Activated CD8-positive, alpha-beta T cell treated with anti-CD3 and anti-CD28 coated beads for 36 hours (primary cell): ENCODE measurements around the gene LIMS1. TPM values are rescaled to one million over a fixed set of nuclear protein-coding genes. Genes with fewer than 3 reads are reported as not detected.

Experiments
- ATAC-seq: fragments of 200-7000 bp; cut with Tn5 transposase; one replicate; pipeline ENCODE4 v1.10.0; 2021; ENCODE audit warnings: mild to moderate bottlenecking, moderate library complexity
- CTCF ChIA-PET: fragments of 350-600 bp; sonication (Branson Sonifier 250); formaldehyde crosslinking; loops from one replicate; lab custom pipeline; 2021; ENCODE audit warnings: antibody characterized with exemption; lab: Charles Lee
- POLR2A ChIA-PET: fragments of 350-600 bp; sonication (Branson Sonifier 250); formaldehyde crosslinking; loops from one replicate; lab custom pipeline; 2021; ENCODE audit warnings: antibody characterized with exemption; lab: Charles Lee
- DNase-seq: peaks from one replicate; pipeline ENCODE4 v3.0.0-alpha.2; 2020
- H3K27ac Mint-ChIP-seq: one replicate; pipeline ENCODE4 v1.8.0; 2021; ENCODE audit warnings: mild to moderate bottlenecking, mixed read lengths
- H3K27me3 Mint-ChIP-seq: one replicate; pipeline ENCODE4 v1.8.0; 2021; ENCODE audit warnings: mixed read lengths
- H3K36me3 Mint-ChIP-seq: one replicate; pipeline ENCODE4 v1.8.0; 2021; ENCODE audit warnings: low read depth, mixed read lengths
- H3K4me1 Mint-ChIP-seq: one replicate; pipeline ENCODE4 v1.8.0; 2021; ENCODE audit warnings: low read depth, mixed read lengths
- H3K4me3 Mint-ChIP-seq: one replicate; pipeline ENCODE4 v1.8.0; 2021; ENCODE audit warnings: mild to moderate bottlenecking, moderate library complexity, mixed read lengths
- H3K9me3 Mint-ChIP-seq: one replicate; pipeline ENCODE4 v1.8.0; 2021; ENCODE audit warnings: mixed read lengths
- intact Hi-C: fragments of 100-400 bp; cut with micrococcal nuclease; formaldehyde crosslinking; loops from one replicate; pipeline ENCODE4 v1.10.0; 2022
- total RNA-seq, 2 experiments: library from RNA; stranded (reverse); gene quantifications; one replicate each; pipeline ENCODE4 v1.2.3, GENCODE V29; 2021
- TF ChIP-seq, protein P1 (sequence below): fragments of 200-600 bp; IDR thresholded peaks from one replicate; pipeline ENCODE4 v1.8.0; 2022; ENCODE audit warnings: antibody characterized with exemption, mild to moderate bottlenecking

Gene LIMS1
- total RNA-seq, 2 experiments from 2014 or later: 48.1 to 51.7 TPM

DNA sequence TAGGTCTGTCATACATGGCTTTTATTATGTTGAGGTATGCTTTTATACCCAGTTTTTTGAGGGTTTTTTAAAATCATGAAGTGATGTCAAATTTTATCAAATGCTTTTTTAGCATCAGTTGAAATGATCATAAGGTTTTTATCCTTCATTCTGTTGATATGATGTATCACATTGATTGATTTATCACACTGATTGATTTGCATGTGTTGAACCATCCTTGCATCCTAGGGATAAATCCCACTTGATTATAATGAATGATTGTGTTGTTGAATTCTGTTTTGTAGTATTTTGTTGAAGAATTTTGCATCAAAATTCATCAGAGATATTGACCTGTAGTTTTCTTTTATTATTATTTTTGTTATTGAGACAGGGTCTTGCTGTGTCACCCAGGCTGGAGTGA, 68.2 kb downstream of the LIMS1 start:
- CTCF ChIA-PET: interaction anchor here (5.6 kb wide), 1 partner anchor 35 kb away, joined by 89 read pairs; no protein-coding TSS in a partner anchor

DNA sequence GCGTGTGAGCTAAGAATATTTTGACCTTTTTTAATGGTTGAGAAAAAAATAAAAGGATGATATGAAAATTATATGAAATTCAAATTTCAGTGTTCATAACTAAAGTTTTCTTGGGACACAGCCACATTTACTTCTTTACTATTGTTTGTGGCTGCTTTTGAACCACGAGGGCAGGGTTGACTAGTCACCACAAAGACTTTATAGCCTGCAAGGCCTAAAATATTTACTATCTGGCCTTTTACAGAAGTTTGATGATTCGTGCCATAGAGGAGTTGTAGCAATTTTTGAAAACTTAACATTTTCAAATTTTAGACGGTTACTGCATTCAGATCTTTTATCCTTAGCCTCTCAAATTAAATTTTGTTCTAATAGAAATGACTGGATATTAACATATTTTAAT, 69.9 kb downstream of the LIMS1 start:
- ChIA-PET POLR2A (no interaction called here), CTCF (interaction anchor here (0.7 to 5.6 kb wide), 2 partner anchors 25 to 33 kb away, joined by 3 to 89 read pairs; no protein-coding TSS in a partner anchor)
- Mint-ChIP-seq H3K27ac (no peak overlapping the region), H3K36me3 (no peaks in the 10 kb centered on the region), H3K9me3 (no peaks in the 10 kb centered on the region), H3K4me1 (peaks cover 18% of the 10 kb centered on the region), H3K27me3 (no peaks in the 10 kb centered on the region), H3K4me3 (no peak overlapping the region)
- TF ChIP-seq, protein P1, sequence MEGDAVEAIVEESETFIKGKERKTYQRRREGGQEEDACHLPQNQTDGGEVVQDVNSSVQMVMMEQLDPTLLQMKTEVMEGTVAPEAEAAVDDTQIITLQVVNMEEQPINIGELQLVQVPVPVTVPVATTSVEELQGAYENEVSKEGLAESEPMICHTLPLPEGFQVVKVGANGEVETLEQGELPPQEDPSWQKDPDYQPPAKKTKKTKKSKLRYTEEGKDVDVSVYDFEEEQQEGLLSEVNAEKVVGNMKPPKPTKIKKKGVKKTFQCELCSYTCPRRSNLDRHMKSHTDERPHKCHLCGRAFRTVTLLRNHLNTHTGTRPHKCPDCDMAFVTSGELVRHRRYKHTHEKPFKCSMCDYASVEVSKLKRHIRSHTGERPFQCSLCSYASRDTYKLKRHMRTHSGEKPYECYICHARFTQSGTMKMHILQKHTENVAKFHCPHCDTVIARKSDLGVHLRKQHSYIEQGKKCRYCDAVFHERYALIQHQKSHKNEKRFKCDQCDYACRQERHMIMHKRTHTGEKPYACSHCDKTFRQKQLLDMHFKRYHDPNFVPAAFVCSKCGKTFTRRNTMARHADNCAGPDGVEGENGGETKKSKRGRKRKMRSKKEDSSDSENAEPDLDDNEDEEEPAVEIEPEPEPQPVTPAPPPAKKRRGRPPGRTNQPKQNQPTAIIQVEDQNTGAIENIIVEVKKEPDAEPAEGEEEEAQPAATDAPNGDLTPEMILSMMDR: no peak
- ATAC-seq (no peak), DNase-seq (no peak)
- intact Hi-C loops: no loop called here

More for the DNA sequence above, 68.2 kb downstream of the LIMS1 start:
- H3K27me3 Mint-ChIP-seq: no peaks in the 10 kb centered on the region
- no peak for ATAC-seq
- intact Hi-C loops: no loop called here
- H3K4me1 Mint-ChIP-seq: peaks cover 11% of the 10 kb centered on the region
- TF ChIP-seq, protein P1: no peak
- H3K4me3 Mint-ChIP-seq: no peak overlapping the region
- no peaks in the 10 kb centered on the region for H3K9me3 Mint-ChIP-seq
- no peak for DNase-seq
- POLR2A ChIA-PET: no interaction called here
- no peaks in the 10 kb centered on the region for H3K36me3 Mint-ChIP-seq
- no peak overlapping the region for H3K27ac Mint-ChIP-seq

DNA sequence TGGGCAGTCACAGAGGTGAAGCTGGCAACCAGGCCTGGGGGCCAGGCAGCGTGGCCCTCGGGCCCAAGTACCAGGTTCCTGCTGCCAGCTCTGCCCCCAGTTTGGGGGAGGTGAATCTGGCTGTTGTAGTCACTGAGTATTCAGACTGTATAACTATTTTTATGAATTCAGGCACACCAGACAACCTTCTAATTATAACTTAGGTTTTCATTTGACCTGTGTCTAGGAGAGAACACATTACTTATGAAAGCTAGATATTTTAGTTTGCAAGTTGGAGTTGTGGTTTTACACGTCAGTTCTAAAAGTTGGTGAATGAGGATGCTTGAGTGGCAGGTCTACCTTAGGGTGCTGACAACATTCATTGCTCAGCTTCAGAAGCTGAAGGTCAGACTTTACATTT, 71.7 kb downstream of the LIMS1 start:
- no peaks in the 10 kb centered on the region for H3K9me3 Mint-ChIP-seq
- no peaks in the 10 kb centered on the region for H3K36me3 Mint-ChIP-seq
- POLR2A ChIA-PET: interaction anchor here (1.0 kb wide), 1 partner anchor 29 kb away, joined by 4 read pairs; no protein-coding TSS in a partner anchor

DNA sequence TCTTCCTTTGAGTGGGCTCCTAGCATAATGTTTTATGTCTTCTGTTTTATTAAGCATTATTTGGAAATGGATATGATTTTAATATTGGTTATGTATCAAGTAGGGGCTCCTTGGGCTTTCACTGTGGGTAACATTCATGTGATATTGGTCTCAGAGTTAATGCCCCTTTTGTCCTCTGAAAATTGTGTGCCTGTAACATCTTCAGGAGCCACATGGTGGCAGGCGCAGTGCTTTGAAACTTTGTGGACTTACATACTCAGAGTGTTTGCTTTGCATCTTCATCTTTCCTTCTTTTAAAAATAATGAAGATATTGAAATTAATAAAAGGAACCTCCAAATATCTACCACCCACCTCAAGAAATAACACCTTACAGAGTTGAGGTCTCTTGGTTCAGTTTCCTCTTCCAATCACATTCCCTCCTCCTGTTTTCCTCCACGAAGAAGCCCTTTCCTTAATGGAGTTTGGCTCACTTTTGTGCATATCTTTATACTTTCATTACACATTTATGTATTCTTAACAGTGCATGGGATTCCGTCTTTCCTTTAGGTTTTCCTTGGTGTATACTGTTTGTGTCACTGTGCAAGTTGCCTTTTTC, 73.5 kb downstream of the LIMS1 start:
- Mint-ChIP-seq H3K9me3 (no peaks in the 10 kb centered on the region), H3K27ac (no peak overlapping the region), H3K36me3 (no peaks in the 10 kb centered on the region), H3K27me3 (no peaks in the 10 kb centered on the region), H3K4me3 (no peak overlapping the region), H3K4me1 (peaks cover 34% of the 10 kb centered on the region)
- DNase-seq (peak; percentile 68), ATAC-seq (no peak)
- TF ChIP-seq, protein P1: peak; percentile 68
- ChIA-PET CTCF (interaction anchor here (1.3 to 10.4 kb wide), 3 partner anchors 9 to 29 kb away, joined by 3 to 120 read pairs (median 89); no protein-coding TSS in a partner anchor), POLR2A (interaction anchor here (1.1 kb wide), 1 partner anchor 28 kb away, joined by 5 read pairs; no protein-coding TSS in a partner anchor)
- intact Hi-C loops: no loop called here

More for the DNA sequence above, 71.7 kb downstream of the LIMS1 start:
- Mint-ChIP-seq H3K4me1 (peaks cover 25% of the 10 kb centered on the region), H3K27me3 (no peaks in the 10 kb centered on the region), H3K4me3 (no peak overlapping the region), H3K27ac (no peak overlapping the region)
- CTCF ChIA-PET: interaction anchor here (0.8 to 5.6 kb wide), 11 partner anchors 9 to 112 kb away, joined by 3 to 89 read pairs (median 4); no protein-coding TSS in a partner anchor
- TF ChIP-seq, protein P1: no peak
- ATAC-seq (peak; percentile 66), DNase-seq (no peak)
- intact Hi-C loops: no loop called here

DNA sequence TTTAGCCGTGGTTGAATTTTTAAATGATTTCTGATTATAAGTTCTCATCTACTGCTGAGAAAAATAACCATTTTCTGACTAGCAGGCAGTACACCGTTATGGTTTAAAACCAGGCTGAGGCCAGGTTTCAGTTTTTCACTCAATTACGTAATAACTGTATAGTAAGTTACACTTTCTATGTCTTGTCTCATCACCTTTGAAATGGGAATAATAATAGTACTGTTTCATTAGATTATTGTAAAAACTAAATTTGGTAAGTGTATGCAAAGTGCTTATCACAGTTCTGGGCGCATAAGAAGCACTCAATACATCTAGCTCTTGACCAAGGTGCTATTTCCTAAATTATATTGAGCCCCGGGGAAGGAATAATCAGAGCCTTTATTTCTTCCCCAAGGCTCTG, 76.8 kb downstream of the LIMS1 start:
- Mint-ChIP-seq H3K4me3 (no peak overlapping the region), H3K36me3 (no peaks in the 10 kb centered on the region), H3K9me3 (no peaks in the 10 kb centered on the region), H3K27me3 (no peaks in the 10 kb centered on the region), H3K27ac (peak overlapping the region; percentile 56), H3K4me1 (peaks cover 50% of the 10 kb centered on the region)
- TF ChIP-seq, protein P1: no peak
- no peak for DNase-seq
- intact Hi-C loops: no loop called here
- POLR2A ChIA-PET: interaction anchor here (0.6 to 1.8 kb wide), 3 partner anchors 14 to 18 kb away, joined by 3 to 5 read pairs (median 3); no protein-coding TSS in a partner anchor
- ATAC-seq: no peak
- CTCF ChIA-PET: interaction anchor here (1.5 to 10.4 kb wide), 3 partner anchors 16 to 24 kb away, joined by 4 to 120 read pairs (median 7); no protein-coding TSS in a partner anchor
